ENCODE results near the gene MAP1B.

MAP1B gene

DNA sequence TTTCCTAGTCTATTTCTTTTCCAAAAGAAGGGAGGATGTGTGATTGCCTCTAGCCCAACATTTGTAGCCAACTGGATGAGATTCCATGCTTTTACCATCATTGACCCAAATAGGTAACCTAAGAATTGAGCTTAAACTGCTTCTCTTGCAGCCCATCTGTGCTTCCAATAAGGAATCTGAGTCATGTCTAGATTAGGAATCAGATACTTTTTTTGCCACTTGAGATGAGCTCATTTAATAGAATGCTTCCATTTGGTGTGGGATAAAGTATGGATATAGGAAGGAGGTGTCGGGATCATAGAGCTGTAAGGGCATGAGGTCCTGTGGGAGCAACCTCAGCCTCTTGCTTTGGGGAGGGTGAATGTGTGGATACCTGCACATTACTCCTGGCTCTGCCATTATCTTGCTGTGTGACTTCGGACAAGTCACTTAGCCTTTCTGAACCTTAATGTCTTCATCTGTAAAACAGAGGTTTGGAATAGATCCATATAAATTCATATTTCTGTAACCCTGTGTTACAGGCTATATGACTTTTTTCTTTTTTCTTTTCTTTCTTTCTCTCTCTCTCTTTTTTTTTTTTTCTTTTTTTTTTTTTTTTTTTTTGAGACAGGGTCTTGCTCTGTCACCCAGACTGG lies 56.2 kb downstream of the MAP1B start:
- no peak overlapping the region for H3K4me3 ChIP-seq (ENCODE audit: low read depth, low read length, poor library complexity, severe bottlenecking)
- H3K9me2 ChIP-seq (ENCODE audit: low read depth, low read length): no peaks in the 10 kb centered on the region
- no peak for TF ChIP-seq EZH2 (IDR thresholded peaks at IDR 0.05; ENCODE audit: borderline replicate concordance, low read length)
- TF ChIP-seq, protein P1, sequence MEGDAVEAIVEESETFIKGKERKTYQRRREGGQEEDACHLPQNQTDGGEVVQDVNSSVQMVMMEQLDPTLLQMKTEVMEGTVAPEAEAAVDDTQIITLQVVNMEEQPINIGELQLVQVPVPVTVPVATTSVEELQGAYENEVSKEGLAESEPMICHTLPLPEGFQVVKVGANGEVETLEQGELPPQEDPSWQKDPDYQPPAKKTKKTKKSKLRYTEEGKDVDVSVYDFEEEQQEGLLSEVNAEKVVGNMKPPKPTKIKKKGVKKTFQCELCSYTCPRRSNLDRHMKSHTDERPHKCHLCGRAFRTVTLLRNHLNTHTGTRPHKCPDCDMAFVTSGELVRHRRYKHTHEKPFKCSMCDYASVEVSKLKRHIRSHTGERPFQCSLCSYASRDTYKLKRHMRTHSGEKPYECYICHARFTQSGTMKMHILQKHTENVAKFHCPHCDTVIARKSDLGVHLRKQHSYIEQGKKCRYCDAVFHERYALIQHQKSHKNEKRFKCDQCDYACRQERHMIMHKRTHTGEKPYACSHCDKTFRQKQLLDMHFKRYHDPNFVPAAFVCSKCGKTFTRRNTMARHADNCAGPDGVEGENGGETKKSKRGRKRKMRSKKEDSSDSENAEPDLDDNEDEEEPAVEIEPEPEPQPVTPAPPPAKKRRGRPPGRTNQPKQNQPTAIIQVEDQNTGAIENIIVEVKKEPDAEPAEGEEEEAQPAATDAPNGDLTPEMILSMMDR (IDR thresholded peaks at IDR 0.05; ENCODE audit: low read length): no peak
- H4K20me1 ChIP-seq (ENCODE audit: insufficient read depth, low read length): no peaks in the 10 kb centered on the region
- H3K4me2 ChIP-seq (ENCODE audit: low read length): no peak overlapping the region
- H2AFZ ChIP-seq (ENCODE audit: low read length): no peak overlapping the region
- H3K4me1 ChIP-seq (ENCODE audit: insufficient read depth, low read length, severe bottlenecking): peaks cover 3% of the 10 kb centered on the region
- no peaks in the 10 kb centered on the region for H3K79me2 ChIP-seq (ENCODE audit: insufficient read depth, low read length)
- H3K27me3 ChIP-seq (ENCODE audit: insufficient read depth, low read length): 0 out of 2 replicates have a peak, but pooled peaks cover 4% of the 10 kb centered on the region
- no peaks in the 10 kb centered on the region for H3F3A ChIP-seq (ENCODE audit: insufficient read depth, low read length)
- H3K9me3 ChIP-seq (ENCODE audit: low read length): no peaks in the 10 kb centered on the region
- H3K27ac ChIP-seq (ENCODE audit: low read depth, low read length, poor library complexity, severe bottlenecking): no peak overlapping the region
- no peaks in the 10 kb centered on the region for H3K36me3 ChIP-seq (ENCODE audit: insufficient read depth, low read length)
- no peak overlapping the region for H3K9ac ChIP-seq (ENCODE audit: low read length)

DNA sequence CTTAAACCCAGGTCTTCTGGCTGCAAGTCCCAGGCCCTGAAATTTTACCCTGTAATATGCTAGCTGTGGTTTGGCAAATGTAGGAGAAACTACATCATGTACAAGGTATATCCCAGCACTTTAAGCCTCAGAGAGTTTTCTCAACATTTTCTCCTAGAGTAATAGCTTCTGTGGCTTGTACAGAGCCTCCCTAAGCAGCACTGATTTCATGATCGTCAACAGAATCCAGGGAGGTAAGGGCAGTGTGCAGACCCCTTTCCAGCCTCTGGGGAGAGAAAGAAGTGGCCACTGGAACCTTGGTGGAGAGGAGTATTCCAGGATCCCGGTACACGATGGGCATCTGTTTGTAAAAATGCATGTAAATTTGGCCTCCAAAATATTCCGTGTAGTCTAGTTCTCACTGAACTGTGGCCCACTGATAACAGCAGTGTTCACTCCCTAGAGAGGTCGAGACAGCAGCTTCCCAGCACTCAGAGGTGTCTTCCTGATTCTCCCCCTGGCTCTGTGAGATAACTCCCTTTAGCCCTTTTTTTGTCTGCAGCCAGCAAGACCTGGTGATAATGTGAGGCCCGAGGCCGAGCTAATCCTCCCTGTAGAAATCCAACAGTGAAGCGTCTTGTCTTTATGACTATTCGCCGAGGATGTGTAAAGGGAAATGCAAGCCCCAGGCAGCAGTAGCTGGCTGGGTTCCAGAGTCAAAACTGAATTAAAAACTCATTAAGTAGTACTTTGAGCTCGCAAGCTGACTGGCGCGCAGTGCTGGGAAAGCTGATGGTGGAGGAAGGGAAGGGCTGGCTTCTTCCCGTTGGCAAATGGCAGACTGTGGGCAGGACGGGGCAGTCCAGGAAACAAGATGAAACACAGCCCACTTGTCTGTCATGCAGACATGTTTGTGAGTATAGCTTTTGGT lies 59.0 kb downstream of the MAP1B start:
- no peak overlapping the region for H3K27ac ChIP-seq (ENCODE audit: low read depth, low read length, poor library complexity, severe bottlenecking)

DNA sequence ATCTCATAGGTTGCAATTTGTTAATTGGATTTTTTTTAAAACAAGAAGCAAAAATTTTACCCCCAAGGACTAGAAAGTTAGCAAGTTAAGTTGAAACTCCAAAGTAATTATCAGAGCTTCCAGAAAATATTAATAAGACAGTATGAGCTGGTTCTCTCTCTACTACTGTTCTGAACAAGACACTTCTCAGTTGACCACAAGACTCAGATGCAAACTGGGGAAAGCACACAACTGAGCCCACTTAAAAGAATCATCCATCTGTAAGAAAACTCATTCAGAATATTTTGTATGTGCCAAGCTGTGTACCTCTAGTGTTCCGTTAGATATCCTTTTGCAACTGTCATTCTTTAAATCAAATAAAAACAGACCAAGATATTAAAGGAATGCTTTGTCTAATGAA lies 60.0 kb downstream of the MAP1B start:
- Histone ChIP-seq H3K79me2 (ENCODE audit: insufficient read depth, low read length) (no peaks in the 10 kb centered on the region), H3K27me3 (ENCODE audit: insufficient read depth, low read length) (0 out of 2 replicates have a peak, but pooled peaks cover 4% of the 10 kb centered on the region), H3K9me3 (ENCODE audit: low read length) (no peaks in the 10 kb centered on the region), H3F3A (ENCODE audit: insufficient read depth, low read length) (no peaks in the 10 kb centered on the region), H3K36me3 (ENCODE audit: insufficient read depth, low read length) (no peaks in the 10 kb centered on the region), H3K4me2 (ENCODE audit: low read length) (no peak overlapping the region), H3K27ac (ENCODE audit: low read depth, low read length, poor library complexity, severe bottlenecking) (no peak overlapping the region), H3K9ac (ENCODE audit: low read length) (no peak overlapping the region), H2AFZ (ENCODE audit: low read length) (no peak overlapping the region), H4K20me1 (ENCODE audit: insufficient read depth, low read length) (no peaks in the 10 kb centered on the region), H3K4me1 (ENCODE audit: insufficient read depth, low read length, severe bottlenecking) (peaks cover 3% of the 10 kb centered on the region), H3K4me3 (ENCODE audit: low read depth, low read length, poor library complexity, severe bottlenecking) (no peak overlapping the region), H3K9me2 (ENCODE audit: low read depth, low read length) (no peaks in the 10 kb centered on the region)
- TF ChIP-seq, protein P1 (IDR thresholded peaks at IDR 0.05; ENCODE audit: low read length): no peak
- TF ChIP-seq EZH2 (IDR thresholded peaks at IDR 0.05; ENCODE audit: borderline replicate concordance, low read length): no peak

More for the DNA sequence above, 59.0 kb downstream of the MAP1B start:
- Histone ChIP-seq H3K27me3 (ENCODE audit: insufficient read depth, low read length) (0 out of 2 replicates have a peak, but pooled peaks cover 4% of the 10 kb centered on the region), H3K9me2 (ENCODE audit: low read depth, low read length) (no peaks in the 10 kb centered on the region), H3K9ac (ENCODE audit: low read length) (no peak overlapping the region), H3K9me3 (ENCODE audit: low read length) (no peaks in the 10 kb centered on the region), H2AFZ (ENCODE audit: low read length) (no peak overlapping the region), H3K4me2 (ENCODE audit: low read length) (no peak overlapping the region), H3K36me3 (ENCODE audit: insufficient read depth, low read length) (no peaks in the 10 kb centered on the region), H3K79me2 (ENCODE audit: insufficient read depth, low read length) (no peaks in the 10 kb centered on the region), H3K4me3 (ENCODE audit: low read depth, low read length, poor library complexity, severe bottlenecking) (no peak overlapping the region), H3K4me1 (ENCODE audit: insufficient read depth, low read length, severe bottlenecking) (peaks cover 3% of the 10 kb centered on the region), H3F3A (ENCODE audit: insufficient read depth, low read length) (no peaks in the 10 kb centered on the region), H4K20me1 (ENCODE audit: insufficient read depth, low read length) (no peaks in the 10 kb centered on the region)
- TF ChIP-seq, protein P1 (IDR thresholded peaks at IDR 0.05; ENCODE audit: low read length): no peak
- TF ChIP-seq EZH2 (IDR thresholded peaks at IDR 0.05; ENCODE audit: borderline replicate concordance, low read length): no peak

Measured in OCI-LY1 (cell line).